Suppressor macrophage treated with lipopolysaccharide for 4 hours (primary cell): ENCODE results near the gene S100A2.
A peak's percentile ranks its signal among the peaks of the same experiment; 100 is the strongest.

Experiments
- DNase-seq: peaks from one replicate; pipeline ENCODE4 v3.0.0-alpha.2; 2020

Gene S100A2

DNA sequence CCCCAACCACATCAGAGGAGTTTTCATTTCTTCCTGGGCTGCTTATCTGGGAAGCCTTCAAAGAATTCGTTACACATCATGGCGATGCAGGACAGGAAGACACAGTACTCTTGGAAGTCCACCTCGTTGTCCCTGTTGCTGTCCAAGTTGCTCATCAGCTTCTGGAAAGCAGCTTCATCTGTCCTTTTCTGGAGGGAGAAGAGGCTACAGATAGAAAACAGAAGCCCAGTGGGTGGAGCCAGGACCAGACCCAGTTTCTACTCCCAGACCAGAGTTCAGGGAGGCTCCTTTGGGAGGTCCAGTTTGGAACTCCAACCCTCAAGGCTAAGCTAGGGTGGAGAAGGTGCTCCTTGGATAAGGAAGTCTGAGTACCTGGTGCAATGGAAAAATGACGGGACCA lies 21.9 kb downstream of the S100A2 start:
- no peak for DNase-seq

GRCh38 chr1:153542956-153543711 lies 22.5 kb downstream of the S100A2 start:
- no peak for DNase-seq

DNA sequence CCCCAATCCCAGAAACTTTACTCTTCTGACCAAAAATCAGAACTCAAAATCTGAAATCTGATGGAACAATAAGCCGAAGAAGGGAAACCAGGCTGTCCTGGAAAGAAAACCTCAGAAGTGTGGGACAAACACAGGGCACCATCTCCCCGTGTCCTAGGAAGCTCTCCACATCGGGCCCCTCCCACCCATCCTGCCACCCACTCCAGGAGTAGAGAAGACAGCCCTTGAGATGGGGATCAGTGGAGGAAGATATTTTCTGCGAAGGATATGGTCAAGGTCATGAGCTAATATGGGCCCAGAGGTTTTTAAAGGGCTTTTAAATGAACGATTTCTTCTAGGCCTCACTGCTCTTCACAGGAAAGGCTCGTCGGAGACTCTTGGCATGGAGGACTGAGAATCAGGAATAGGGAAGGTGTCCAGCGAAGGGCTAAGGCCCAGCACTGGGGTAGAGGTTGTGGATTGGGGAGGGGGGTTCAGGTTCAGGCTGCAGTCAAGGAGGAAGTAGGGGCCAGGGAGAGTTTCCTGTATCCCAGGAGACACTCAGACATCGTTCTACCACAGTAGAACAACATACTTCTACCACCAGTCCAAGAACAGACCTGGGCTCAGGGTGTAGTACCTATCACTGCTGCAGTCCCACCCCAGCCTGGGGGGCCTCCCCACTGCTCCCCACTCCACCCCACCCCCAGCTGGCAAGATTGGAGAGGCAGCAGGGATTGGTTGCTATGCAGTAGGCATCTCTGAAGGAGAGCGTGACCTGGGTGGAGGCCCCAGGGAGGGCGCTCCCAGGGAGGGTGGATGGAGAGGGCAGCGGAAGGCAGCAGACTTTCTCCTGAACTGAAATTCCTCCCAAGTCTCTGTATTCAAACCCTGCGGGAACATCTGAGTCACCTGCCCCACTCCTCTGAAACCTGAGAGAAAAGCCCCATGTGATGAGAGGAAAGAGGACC lies 23.7 kb downstream of the S100A2 start:
- no peak for DNase-seq

GRCh38 chr1:153540394-153541361 lies 25.0 kb downstream of the S100A2 start, which contains the start of gene S100A5:
S100A5 (minus strand) TSS chr1:153540934; CDS start chr1:153540191, 743 bp downstream.
- peak; percentile 72 for DNase-seq

- DNase-seq, result no peak
Measured at GRCh38 chr1:153539395-153540093, 26.1 kb downstream of the S100A2 start.

- DNase-seq, result no peak
Measured at GRCh38 chr1:153538315-153538821, 27.3 kb downstream of the S100A2 start.

- DNase-seq, result no peak
Measured at GRCh38 chr1:153537376-153537730, 28.3 kb downstream of the S100A2 start.

- DNase-seq, result peak; percentile 62
Measured at GRCh38 chr1:153536671-153537375, 28.8 kb downstream of the S100A2 start.

- DNase-seq, result peak; percentile 72
Measured at GRCh38 chr1:153536012-153536670, 29.5 kb downstream of the S100A2 start.

DNA sequence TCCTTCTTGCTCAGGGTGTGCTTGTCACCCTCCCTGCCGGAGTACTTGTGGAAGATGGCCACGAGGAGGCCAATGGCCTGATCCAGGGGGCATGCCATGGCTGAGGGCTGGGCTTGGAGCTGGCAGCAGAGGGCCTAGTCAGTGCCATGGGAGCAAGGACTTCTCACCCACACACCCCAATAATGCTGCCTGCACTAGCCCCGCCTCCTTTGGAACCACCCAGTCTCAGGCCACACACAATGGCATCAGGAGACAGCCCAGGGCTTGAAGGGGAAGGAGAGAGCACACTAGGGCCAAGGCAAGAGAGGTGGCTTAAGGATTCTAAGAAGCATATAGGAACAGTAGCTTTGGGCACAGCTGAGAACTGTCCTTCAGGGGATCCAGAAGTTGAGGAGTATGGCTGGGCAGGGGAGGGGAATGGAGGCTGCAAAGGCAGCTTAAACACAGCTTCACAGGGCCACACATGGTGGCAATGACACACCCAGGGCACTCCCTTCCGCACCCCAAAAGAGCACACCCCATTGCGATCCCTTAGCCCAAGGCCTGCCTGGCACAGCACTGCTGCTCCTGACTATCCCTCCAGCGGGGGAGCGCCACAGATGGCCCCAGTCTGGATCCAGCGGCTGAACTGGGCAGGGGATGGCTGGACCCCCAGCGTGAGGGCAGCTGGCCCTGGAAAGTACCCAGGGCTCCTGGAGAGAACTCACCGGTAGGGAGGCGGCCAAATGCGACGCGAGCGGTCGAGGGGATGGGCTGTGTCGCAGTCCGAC lies 30.2 kb downstream of the S100A2 start, which contains the start of gene S100A6:
TSS of gene S100A6 (minus strand) at position 750 of the 770 bp plus-strand sequence. CDS start at position 98, 652 bp downstream.
- peak; percentile 61 for DNase-seq

- DNase-seq, result no peak
Measured at GRCh38 chr1:153534925-153535241, 30.8 kb downstream of the S100A2 start.

DNA sequence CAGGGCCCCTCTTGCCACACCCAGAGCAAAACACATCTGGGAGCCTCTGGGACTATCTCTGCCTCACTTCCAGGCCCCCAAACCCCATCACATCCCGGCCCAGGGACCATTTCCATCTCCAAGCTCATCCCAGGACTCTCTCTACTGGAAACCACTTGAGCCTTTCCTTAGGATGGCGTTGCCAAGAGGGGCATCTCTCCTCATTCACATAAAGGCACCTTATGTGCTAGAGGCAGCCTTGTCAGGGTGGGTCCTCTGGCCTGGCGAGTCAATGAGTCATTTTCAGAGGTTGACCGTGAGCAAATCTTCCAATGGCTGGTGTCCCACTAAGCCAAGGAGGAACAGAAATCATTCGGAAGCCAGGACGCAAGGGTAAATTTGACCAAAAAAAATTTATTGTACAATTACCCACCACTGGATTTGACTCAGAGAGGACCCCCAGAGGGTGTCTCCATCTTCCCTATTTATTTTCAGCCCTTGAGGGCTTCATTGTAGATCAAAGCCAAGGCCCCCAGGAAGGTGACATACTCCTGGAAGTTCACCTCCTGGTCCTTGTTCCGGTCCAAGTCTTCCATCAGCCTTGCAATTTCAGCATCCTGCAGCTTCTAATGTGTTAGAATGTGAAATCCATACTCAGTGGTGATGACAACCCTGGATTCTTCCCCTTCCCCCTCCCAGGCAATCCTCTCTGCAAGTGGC lies 31.3 kb downstream of the S100A2 start:
- DNase-seq, result no peak

DNA sequence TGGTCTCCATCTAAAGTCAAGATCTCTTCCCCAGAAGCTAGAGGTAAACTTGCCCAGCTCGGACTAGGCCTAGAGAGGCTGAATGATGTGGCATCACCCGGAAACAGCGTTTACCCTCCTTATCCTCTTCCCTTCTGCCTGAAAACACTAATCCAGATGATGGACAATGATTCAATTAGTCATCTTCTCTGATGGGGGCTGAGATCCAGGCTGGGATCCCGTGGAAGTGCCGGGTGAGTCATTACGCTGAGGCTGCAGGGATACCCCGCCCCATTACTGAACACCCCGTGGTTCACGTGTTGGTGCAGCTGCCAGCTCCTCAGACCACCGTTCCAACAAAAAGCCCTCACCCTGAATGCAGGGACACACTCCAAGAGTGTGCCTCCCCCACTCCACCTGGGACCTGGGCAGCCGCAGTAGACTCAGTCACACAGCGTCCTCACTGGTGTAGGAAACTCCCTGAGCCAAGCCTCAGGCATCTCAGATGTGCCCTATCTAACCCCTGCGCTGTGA lies 31.9 kb downstream of the S100A2 start:
- DNase-seq, result peak; percentile 52

GRCh38 chr1:153532769-153533599 lies 32.7 kb downstream of the S100A2 start:
- DNase-seq, result peak; percentile 82

DNA sequence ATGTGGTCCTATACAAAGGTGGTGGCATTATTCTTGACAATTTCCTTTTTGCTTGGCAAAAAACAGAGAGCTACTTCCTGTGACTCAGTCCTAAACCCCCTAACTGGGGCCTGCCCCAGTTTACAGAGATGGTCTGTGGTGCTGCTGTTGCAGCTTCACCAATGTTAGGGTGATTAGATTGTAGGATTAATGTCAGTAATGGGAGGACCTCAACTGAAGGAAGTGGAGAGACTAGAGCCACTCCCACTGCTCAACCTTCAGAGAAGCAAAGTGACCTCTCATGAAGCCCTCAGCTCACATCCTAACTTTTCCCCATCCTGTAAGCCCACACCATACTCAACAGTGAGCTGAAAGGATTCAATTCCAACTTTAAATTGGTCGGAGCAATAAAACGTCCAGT lies 33.5 kb downstream of the S100A2 start:
- no peak for DNase-seq

DNA sequence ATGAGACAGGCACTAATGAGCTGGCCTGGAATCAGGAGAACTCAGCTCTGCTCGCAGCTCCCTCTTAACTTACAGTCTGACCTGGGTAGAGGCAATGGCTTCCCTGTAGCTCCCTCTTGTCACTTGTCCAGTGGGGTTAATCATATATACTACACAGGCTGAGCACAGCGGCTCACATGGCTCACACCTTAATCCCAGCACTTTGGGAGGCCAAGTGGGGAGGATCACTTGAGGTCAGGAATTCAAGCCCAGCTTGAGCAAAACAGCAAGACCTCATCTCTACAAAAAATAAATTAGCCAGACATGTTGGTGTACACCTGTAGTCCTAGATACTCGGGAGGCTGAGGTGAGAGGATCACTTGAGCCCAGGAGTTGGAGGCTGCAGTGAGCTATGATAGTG lies 34.0 kb downstream of the S100A2 start:
- no peak for DNase-seq

DNA sequence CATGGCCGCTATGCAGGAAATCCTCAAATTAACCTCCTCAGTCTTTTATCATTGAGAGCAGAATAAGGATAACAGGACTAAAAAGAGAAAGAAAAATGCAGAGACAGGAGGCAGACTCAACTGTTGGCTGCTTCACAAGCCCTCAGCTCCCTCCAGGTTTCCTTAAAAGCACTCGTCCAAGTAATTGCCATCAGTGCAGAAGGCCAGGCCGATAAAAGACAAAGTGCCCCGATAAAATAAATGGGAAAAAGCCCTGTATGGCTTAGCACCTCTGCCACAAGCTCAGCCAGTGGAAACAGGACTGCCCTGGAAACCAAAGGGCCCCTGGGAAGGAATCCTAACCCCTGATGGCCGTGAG lies 38.0 kb downstream of the S100A2 start:
- no peak for DNase-seq
